Fibroblast of skin of scalp (primary cell): ENCODE data around the gene MAMDC4. TPM values are rescaled to one million over a fixed set of nuclear protein-coding genes. Genes with fewer than 3 reads are reported as not detected.
"Not testable (repeated sequence)": the region's sequence is repeated elsewhere in the genome, so short reads cannot be mapped to it uniquely, and the experiment has no call there.

Source experiments
- DNase-seq: peaks from one replicate; pipeline ENCODE4 v3.0.0-alpha.2; 2013
- polyA plus RNA-seq, 2 experiments: library from polyadenylated mRNA; unstranded; fragments of 120-200 nt; gene quantifications; one replicate each; pipeline ENCODE4 v1.2.1, GENCODE V29; 2013; ENCODE audit not compliant: insufficient read length in 2 of 2

Gene MAMDC4
- 7.2 TPM for polyA plus RNA-seq (2013, experiment 1 of 2; ENCODE audit: insufficient read length)
- 6.1 TPM for polyA plus RNA-seq (2013, experiment 2 of 2; ENCODE audit: insufficient read length)

GRCh38 chr9:136851941-136852663, at the start of gene MAMDC4:
TSS of gene MAMDC4 (plus strand) at chr9:136852346. CDS start at chr9:136852417, 71 bp downstream.
- DNase-seq, result no peak

- DNase-seq, result not testable (repeated sequence)
Observed at GRCh38 chr9:136803009-136803550, 49.1 kb upstream of the MAMDC4 start.

- no peak for DNase-seq
Observed at GRCh38 chr9:136803551-136804508, 48.3 kb upstream of the MAMDC4 start.

- DNase-seq, result no peak
Observed at GRCh38 chr9:136804509-136805206, 47.5 kb upstream of the MAMDC4 start.

GRCh38 chr9:136805207-136805740, 46.9 kb upstream of the MAMDC4 start:
- no peak for DNase-seq

- no peak for DNase-seq
Observed at GRCh38 chr9:136806067-136806466, 46.1 kb upstream of the MAMDC4 start.

- DNase-seq, result no peak
Observed at GRCh38 chr9:136806631-136807201, 45.4 kb upstream of the MAMDC4 start.

GRCh38 chr9:136807281-136808074, 44.7 kb upstream of the MAMDC4 start, which contains the start of gene RABL6:
TSS of gene RABL6 (plus strand) at chr9:136807948. CDS start at chr9:136808197, 249 bp downstream.
- DNase-seq, result peak; percentile 76

- DNase-seq, result no peak
Observed at GRCh38 chr9:136808075-136808805, 43.9 kb upstream of the MAMDC4 start.

- no peak for DNase-seq
Observed at GRCh38 chr9:136808806-136809158, 43.4 kb upstream of the MAMDC4 start.

GRCh38 chr9:136814725-136815421, 37.3 kb upstream of the MAMDC4 start:
- no peak for DNase-seq

GRCh38 chr9:136815422-136815782, 36.7 kb upstream of the MAMDC4 start:
- DNase-seq, result no peak

- peak; percentile 40 for DNase-seq
Observed at GRCh38 chr9:136820971-136821825, 30.9 kb upstream of the MAMDC4 start.

GRCh38 chr9:136821826-136822544, 30.2 kb upstream of the MAMDC4 start:
- DNase-seq, result no peak

- DNase-seq, result no peak
Observed at GRCh38 chr9:136823136-136824046, 28.8 kb upstream of the MAMDC4 start.

- DNase-seq, result no peak
Observed at GRCh38 chr9:136824496-136825225, 27.5 kb upstream of the MAMDC4 start.
